Colon (tissue), 2 donors: ENCODE data around the gene TLCD3A.
A peak's percentile ranks its signal among the peaks of the same experiment; 100 is the strongest.
"Not testable (repeated sequence)": the region's sequence is repeated elsewhere in the genome, so short reads cannot be mapped to it uniquely, and the experiment has no call there.

Experiments
- FAIRE-seq: peaks from 2 replicates; lab custom pipeline; 2012; peaks lifted over from hg19 to GRCh38; lab: Jason Lieb, UNC
- donor health status: control.
- donor health status: control.

The TLCD3A gene

DNA sequence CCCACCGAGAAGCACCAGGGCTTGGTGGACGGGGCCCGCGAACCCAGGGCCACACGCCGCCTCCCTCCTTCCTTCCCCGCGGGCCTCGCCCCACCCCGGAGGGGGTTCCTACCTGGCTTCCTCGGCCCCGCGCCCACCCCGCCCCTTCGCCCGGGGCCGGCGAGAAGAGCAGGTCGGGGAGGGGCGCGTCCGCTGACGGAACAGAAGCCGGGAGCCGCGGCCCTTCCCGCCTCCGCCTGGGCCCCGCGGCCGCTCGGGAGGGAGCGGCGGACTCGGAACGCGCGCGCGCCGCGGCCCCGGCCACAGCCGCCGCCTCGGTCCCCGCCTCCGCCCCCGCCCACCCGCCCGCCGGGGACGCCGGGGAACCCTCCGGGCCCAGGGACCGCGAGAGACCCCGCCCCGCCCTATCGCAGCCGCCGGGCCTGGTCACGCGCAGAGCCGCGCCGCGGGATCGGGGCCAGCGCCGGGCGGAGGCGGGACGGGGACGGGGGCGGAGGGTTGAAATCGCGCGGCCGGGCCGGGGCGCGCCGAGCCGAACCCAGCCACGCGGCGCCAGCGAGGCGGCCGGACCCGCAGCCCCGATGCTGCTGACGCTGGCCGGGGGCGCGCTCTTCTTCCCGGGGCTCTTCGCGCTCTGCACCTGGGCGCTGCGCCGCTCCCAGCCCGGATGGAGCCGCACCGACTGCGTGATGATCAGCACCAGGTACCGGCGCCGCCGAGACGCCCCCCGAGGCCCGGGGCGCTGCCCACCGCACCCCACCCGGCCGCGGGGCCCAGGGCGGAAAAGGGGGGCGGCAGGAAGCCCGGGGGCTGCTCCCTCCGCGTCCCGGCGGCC is at the start of gene TLCD3A:
Gene TLCD3A, plus strand, starts transcription at position 530 of the 835 bp plus-strand sequence. Its CDS starts 52 bp downstream, at position 582.
- FAIRE-seq = no peak

DNA sequence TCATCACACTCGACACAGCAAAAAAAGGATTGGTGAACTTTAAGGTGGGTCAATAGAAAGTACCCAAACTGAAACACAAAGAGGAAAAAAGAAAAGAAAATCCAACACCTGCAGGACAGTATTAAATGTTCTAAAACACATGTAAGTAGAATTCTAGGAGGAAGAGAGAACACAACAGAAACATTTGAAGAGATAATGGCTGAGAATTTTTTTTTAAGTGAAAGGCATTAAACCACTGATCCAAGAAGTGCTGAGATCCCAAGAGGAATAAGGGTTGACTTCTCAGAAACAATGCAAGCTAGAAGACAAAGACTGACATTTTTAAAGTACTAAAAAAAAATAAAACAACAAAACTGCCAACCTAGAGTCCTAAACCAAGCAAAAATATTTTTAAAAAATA is 49.4 kb upstream of the TLCD3A start:
- no peak for FAIRE-seq

DNA sequence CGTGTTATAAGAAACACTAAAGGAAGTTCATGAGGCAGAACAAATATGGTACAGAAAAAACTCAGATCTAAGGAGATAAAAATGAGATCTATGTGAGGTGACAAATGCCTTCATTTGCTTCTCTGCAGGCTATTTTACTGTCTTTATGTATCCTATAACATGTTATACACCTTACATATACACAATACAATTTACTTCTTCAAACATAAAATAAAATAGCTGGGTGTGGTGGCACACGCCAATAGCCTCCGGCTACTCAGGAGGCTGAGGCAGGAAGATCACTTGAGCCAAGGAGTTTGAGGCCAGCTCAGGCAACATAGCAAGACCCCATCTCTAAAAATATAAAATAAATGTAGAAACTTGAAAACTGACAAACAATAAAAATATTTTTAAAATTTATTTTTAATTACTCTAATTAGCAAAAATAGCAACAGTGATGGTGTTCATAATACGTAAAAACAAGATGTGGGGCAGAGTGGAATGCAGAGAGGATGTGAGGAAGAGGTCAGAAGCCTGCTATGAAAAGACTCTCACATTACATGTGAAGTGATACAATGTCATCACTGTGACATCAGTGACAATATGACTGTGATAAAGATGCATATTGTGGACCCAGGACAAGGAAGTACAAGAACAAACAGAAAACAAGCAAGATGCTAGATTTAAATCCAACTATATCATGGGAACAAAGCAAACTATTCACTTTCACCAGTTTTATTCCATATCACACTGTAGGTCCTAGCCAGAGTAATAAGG is 48.7 kb upstream of the TLCD3A start:
- no peak for FAIRE-seq

DNA sequence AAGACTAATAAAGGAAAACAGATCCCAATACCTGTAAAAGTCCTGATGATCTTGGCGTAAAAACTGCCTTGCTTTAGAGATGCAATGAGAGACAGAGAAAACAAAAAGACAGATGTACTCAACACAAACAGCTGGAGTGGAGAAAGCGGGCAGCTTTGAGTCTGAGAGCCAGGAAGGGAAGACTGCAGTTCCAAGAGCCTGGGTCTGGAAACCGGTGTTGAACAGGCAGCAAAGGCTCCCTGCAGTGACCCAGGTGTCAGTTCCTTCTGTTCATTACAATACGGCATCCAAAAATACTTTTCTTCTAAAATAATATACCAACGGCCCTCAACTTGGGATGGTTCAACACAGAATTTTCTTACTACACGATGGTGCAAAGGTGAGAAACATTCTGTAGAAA is 47.4 kb upstream of the TLCD3A start:
- FAIRE-seq = no peak

DNA sequence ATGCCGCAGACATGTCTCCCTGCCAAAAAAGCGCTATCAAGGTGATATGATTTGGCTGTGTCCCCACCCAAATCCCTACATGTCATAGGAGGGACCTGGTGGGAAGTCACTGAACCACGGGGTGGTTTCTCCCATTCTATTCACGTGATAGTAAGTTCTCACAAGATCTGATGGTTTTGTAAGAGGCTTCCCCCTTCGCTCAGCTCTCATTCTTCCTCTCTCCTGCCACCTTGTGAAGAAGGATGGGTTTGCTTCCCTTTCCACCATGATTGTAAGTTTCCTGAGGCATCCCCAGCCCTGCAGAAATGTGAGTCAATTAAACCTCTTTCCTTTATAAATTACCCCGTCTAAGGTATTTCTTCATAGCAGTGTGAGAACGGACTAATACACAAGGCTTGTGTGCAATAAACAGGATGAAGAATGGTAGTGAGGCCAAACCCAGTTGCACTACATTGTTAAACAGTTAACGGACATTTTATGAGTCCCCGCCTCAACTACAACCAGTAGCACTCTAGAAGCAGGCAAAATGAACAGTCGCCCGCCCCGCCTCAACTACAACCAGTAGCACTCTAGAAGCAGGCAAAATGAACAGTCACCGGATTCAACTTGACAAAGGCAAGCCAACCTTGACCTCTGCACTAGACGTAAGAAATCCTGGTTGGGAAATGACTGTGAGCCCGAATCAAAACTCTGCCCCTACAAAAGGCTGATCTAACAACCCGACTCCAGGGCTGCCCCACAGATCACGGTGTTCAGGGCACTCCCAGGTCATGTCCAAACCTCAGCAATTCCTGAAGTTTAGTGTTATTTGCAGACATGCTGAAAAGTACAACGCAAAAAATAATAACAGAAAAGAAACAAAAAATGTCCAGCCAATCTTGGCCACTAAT is 44.1 kb upstream of the TLCD3A start:
- FAIRE-seq = no peak

DNA sequence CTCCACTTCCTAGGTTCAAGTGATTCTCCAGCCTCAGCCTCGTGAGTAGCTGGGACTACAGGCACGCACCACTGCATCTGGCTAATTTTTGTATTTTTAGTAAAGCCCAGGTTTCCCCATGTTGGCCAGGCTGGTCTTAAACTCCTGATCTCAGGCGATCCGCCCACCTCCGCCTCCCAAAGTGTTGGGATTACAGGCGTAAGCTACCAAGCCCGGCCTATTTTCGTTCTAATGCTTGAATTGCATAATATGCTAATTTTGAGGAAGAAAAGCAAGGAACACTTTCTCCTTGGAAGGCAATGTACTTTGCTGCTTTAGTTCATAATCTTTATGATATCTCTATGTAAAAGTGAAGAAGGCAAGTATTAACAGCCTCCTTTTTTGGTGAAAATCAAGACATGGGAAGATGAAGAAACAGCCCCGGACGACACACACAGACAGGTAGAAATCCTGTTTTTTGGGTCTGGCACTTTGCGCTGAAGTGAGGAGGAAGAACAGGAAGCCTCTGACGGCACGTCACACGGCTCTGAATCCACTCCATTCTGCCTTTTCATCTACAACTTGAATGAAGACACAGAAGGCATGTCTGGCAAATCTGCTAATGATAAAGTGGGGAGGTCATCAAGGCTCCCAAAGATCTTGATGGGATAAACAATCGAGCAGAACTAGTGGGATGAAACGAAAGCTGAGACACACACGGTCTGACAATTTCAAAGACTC is 42.7 kb upstream of the TLCD3A start:
- FAIRE-seq = no peak

DNA sequence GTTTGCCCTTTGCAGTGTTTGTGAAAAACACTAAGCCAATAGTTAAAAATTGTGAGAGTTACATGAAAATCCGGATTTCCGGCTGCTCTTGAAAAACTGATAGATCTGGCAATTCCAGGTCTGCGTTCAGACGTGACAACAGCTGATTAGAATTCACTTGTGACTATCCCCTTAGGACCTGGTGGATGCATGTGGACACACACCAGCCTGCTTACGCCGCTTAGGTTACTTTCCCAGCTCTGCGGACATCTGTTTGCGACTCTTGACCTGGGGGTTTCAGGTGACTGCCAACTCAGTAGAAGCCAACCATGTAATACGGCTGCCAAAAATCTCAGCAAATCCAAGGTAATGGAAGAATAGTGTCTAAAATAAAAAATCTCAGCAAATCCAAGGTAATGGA is 42.0 kb upstream of the TLCD3A start:
- FAIRE-seq = no peak

DNA sequence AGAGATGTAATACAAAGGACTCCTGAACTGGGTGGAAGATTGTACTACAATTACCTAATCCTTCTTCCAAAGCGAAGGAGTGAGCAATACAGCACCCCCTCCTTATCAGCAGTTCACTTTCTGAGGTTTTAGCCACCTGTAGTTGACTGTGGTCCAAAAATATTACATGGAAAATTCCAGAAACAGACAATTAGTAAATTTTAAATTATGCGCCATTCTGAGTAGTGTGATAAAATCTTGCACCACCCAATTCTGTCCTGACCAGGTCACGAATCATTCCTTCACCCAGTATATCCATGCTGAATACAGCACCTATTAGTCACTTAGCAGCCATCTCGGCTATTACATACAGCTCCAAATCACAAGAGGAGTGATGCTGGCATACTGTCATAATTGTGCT is 41.0 kb upstream of the TLCD3A start:
- FAIRE-seq = no peak

DNA sequence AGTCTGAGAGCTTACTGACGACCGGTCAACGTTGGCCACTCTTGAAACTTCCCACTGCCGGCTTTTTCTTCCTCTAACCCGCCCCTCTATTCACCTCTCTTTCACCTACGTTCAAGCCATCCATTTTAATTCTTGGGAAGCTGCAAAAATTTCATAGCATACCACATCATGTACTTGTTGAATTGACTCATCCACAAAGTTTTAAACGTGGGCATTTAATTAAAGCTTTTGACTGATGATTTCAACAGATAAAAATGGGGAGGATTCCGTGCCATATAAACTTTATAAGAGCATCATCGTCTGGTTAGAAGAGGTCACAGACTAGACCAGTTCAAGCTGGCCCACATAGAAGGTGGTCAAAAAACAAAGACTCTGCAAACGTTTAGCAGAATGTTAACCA is 40.3 kb upstream of the TLCD3A start:
- FAIRE-seq = no peak

DNA sequence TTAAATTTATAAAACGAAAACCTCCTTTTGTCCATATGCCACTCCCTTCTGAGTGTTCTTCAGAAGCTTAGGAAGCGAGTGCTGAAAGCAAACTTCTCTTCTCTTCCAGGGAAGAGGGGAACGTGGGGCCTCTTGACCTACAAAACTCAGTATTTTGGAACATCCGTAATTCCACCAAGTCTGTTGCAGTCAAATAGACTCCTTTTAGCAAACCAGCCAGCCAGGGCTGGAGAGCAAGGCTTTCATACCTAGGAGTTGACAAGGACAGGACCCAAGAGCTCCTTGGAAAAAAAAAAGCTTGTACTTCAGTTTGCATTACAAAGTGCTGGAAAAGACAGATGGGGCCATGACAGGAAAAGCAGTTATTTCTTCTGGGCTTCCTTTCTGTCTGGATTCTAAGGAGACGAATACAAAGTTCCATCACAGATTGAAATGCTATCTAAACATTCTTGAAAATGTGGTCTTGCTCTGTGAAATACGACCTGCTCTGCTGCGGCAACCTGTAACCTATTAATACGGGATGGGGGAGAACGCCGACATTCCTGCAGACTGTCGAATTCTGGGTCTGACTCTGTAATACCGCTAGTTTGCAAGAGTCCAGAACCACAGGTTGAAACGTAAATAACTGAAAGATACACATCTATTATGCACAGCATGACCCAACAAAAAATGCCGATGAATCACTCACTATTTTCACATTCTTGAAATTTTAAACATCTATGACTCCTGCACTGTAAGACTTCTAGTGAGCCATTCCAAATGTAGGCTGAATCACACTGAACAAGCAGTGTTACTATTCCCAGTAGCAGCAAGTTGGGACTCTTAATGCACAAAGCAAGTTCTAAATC is 38.4 kb upstream of the TLCD3A start:
- FAIRE-seq = no peak

DNA sequence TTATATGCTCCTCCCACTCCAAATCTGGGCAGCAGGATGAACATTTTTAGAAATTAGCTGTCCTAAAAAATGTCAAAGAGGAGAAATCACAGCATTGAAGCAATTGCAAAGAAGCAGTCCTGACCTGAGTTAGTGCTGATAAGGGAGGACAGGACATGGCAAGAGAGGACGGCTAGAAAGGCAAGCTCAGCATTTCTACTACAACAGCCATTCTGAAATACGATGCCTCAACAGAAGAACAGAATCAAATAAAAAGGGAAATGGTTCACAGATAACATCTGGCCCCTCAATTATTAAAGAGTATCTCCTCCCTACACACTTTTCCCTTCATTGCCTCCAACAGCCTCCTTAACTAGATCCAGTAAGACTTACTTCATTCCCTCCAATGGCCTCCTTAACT is 36.0 kb upstream of the TLCD3A start:
- no peak for FAIRE-seq

DNA sequence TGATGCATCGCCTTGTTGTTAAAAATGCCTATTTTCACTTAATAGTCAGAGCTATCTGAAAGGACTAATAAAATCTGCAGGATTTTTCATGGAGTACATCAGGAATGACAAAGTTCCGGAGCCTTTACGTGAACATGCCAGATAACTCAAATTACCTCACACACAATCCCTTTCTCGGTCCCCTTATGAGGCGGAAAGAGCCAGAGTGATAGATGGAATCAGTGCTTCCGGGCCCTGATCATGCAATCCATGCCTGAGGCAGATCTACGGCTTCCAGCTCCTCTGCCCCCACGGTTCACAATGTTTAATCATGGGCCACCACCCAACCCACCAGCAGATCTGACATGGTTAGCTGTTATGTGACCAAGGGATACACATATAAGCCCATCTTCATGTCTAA is 34.7 kb upstream of the TLCD3A start:
- no peak for FAIRE-seq

DNA sequence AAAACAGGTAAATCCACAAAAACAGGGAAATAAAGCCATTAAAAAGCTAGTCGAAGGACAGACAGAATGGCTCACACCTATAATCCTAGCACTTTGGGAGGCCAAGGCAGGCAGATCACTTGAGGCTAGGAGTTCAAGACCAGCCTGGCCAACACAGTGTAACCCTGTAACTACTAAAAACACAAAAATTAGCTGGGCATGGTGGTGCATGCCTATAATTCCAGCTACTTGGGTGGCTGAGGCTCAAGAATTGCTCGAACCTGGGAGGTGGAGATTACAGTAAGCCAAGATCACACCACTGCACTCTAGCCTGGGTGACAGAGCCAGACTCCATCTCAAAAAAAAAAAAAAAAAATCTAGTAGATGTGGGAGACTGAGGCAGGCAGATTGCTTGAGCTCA is 34.3 kb upstream of the TLCD3A start:
- FAIRE-seq = not testable (repeated sequence)

DNA sequence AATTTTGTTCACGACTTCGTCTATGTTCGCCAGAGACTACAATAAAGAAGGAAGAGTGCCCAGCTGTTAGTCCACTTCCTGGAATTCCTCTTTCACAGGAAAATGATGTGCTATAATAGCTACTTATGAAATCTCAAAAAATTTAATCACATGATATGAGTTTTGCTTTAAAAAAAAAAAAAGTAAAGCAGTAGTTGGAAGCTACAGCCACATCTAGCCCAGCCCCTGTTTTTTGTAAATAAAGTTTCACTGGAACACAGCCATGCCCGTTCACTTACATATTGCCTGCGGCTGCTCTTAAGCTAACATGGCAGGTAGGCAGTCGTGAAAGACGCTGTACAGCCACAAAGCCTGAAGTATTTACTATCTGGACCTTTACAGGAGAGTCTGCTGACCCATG is 33.1 kb upstream of the TLCD3A start:
- FAIRE-seq = no peak

DNA sequence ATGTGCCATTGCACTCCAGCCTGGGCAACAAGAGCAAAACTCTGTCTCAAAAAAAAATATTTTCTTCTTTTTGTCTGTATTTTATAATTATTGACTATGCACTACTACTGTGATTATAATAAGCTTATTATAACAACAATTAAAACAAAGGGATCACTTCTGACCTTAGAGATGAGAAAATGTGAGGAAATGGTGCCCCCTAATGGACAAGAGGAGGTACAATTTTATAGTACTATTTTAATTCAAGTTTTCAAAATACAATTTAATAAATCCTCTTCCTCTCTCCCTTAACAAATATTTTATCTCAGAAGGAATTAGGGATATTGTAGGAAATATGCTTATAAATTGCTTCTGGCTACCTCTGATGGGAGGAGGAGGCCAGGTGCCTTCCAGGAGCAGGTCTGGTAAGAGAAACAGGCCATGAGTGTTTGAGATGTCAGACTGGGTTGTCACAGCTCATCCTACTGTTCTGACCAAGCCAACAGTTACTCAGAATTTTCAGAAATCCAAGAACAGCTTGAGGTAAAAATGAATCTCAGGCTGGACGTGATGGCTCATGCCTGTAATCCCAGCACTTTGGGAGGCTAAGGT is 31.8 kb upstream of the TLCD3A start:
- peak; percentile 10 for FAIRE-seq

DNA sequence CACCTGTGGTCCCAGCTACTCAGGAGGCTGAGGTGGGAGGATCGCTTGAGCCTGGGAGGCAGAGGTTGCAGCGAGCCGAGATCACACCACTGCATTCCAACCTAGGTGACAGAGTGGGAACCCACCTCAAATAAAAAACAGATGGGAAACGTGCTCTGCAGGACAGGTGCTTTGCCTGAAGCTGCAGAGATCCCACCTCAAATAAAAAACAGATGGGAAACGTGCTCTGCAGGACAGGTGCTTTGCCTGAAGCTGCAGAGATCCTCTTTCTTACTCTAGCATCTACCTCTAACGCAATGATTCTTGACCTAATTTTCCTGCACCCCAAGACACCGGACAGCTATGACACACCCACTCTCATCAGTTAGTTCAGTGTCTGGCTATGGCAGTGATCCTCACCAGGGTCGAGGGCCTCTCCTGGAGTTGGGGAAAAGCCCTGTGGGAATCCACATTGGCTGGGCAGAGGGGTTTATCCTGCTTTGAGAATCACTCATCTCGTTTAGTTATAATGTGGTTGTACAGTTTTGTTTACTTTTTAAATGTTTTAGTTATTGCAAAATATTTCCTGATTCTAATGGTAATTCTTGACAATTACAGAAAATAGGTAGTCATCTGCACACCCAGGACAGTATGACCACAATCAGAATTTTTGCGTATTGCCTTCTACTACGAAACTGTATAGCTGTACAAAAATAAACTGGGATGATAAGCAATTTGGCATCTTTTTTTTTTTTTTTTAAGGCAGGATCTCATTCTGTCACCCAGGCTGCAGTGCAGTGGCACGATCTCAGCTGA is 29.1 kb upstream of the TLCD3A start:
- no peak for FAIRE-seq

DNA sequence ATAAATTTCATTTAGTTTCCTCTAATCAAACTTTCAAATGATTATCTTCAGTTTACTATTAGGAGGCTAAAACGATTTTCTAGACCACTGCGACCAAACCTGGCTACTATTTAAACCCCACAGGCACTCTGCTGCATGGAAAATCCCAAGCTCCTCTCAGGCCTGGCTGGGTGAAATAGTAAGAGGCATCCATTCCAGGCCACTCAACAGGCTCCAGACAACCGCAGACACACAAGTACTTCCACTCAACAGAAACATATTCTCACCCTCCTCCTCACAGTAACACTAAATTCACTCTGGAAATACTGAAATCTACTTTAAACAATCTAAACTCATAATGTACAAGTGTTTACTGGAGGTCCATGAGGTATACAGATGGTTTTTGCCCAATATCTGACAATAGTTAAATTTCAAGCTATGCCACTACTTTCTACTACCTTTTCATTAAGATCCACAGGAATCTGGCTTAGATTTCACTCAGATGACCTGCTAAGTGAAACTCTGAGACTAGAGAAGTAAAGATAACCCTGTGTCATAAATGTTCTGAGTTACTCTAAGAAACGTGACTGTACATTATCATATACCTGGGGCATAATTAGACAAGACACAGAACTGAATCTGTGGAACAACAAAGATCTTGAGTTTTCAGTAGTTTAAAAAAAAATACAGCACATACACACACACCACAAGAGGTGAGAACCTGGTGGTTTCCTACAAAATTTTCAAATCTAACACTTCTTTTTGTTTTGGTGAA is 28.1 kb upstream of the TLCD3A start:
- no peak for FAIRE-seq

DNA sequence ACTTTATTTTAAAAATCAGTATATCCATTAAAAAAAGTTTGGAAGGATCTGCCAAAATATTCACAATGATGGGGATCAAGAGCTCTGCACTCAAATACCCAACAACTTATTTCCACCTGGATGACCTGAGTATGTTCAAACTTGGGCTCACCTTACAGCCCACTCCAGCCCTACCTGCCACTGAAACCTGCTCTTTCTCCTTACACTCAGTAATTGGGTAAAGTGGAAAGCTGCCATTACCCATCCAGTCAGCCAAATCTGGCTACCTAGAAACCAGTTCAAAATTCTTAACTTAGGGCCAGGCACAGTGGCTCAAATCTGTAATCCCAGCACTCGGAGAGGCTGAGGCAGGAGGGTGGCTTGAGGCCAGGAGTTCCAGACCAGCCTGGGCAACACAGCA is 27.4 kb upstream of the TLCD3A start:
- no peak for FAIRE-seq

DNA sequence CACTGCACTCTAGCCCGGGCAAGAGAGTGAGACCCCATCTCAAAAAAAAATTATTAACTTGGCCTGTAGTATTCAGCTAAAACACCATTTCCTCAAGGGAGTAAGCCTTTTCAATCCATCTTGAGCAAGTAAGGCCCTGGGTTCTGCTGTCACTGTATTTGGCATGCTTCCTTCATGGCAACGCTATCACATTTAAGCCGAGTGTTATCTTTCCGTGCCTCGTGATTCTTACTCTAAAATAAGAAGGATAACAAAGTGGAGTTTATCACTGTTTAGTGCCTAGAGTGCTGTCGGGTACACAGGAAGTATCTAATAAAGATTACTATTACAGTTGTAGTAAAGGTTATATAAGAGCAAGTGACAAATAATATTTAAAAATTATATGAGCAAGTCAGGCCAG is 26.5 kb upstream of the TLCD3A start:
- no peak for FAIRE-seq
